Spinal cord (tissue), 10 donors: ENCODE results near the gene ERVFRD-1. TPM values are rescaled to one million over a fixed set of nuclear protein-coding genes. Genes with fewer than 3 reads are reported as not detected.

Experiments used
- DNase-seq, 6 donors: peaks; one replicate each; pipeline versions ENCODE4 v3.0.0 to v3.0.0-alpha.2; 2013 to 2015; ENCODE audit warnings: low spot score in 6 of 6, low read depth in 4 of 6
- H3K27ac ChIP-seq: one replicate; pipeline ENCODE4 v1.5.1; 2013; ENCODE audit warnings: low read depth, low read length, control low read depth
- H3K27me3 ChIP-seq: one replicate; pipeline ENCODE4 v1.6.1; 2013; ENCODE audit warnings: low read length; ENCODE audit not compliant: control insufficient read depth, insufficient read depth
- H3K36me3 ChIP-seq: one replicate; pipeline ENCODE4 v1.6.1; 2013; ENCODE audit warnings: low read length; ENCODE audit not compliant: control insufficient read depth, insufficient read depth
- H3K4me1 ChIP-seq: one replicate; pipeline ENCODE4 v1.6.1; 2013; ENCODE audit warnings: low read length; ENCODE audit not compliant: control insufficient read depth, insufficient read depth
- H3K4me3 ChIP-seq: one replicate; pipeline ENCODE4 v1.5.1; 2013; ENCODE audit warnings: low read depth, low read length, control low read depth
- H3K9me3 ChIP-seq: one replicate; pipeline ENCODE4 v1.6.1; 2013; ENCODE audit warnings: low read length; ENCODE audit not compliant: control insufficient read depth, insufficient read depth
- WGBS: methylation state at CpG from one replicate; pipeline ENCODE4 v1.1.5; 2013; ENCODE audit warnings: missing lambda C conversion rate; ENCODE audit not compliant: insufficient coverage; 5-methylcytosine and 5-hydroxymethylcytosine counted together
- polyA plus RNA-seq, 2 donors: library from polyadenylated mRNA; unstranded; fragments of 120-200 nt; gene quantifications; one replicate each; pipeline ENCODE4 v1.2.1, GENCODE V29; 2013; ENCODE audit not compliant: insufficient read length in 2 of 2
- total RNA-seq, 2 donors: library from RNA; depleted of rRNA in 1 of 2; stranded (reverse); fragments of 120-200 nt in 1 of 2; fragments of >200 nt in 1 of 2; gene quantifications; one replicate each; pipeline versions ENCODE4 v1.2.3 to v1.2.4, GENCODE V29; 2013 to 2014
- donor health status: healthy.

ERVFRD-1 gene
- total and polyA plus RNA-seq, 4 donors: 0.06 to 0.18 TPM; not detected in 2

GRCh38 chr6:11143394-11144371 lies 32.2 kb upstream of the ERVFRD-1 start:
- no peak for DNase-seq
- Histone ChIP-seq H3K4me1 (no peaks in the 10 kb centered on the region), H3K4me3 (no peak overlapping the region), H3K36me3 (no peaks in the 10 kb centered on the region), H3K9me3 (no peaks in the 10 kb centered on the region), H3K27ac (no peak overlapping the region), H3K27me3 (no peaks in the 10 kb centered on the region)
- 85% methylated on average over 9 of the region's 10 CpGs for WGBS

- H3K27ac ChIP-seq: no peak overlapping the region
- 100% methylated on average over 2 of the region's 8 CpGs for WGBS
- H3K36me3 ChIP-seq: no peaks in the 10 kb centered on the region
- no peaks in the 10 kb centered on the region for H3K9me3 ChIP-seq
- H3K27me3 ChIP-seq: no peaks in the 10 kb centered on the region
- H3K4me1 ChIP-seq: no peaks in the 10 kb centered on the region
- H3K4me3 ChIP-seq: no peak overlapping the region
- DNase-seq: no peak
Observed at GRCh38 chr6:11142296-11143027, 30.9 kb upstream of the ERVFRD-1 start.

DNA sequence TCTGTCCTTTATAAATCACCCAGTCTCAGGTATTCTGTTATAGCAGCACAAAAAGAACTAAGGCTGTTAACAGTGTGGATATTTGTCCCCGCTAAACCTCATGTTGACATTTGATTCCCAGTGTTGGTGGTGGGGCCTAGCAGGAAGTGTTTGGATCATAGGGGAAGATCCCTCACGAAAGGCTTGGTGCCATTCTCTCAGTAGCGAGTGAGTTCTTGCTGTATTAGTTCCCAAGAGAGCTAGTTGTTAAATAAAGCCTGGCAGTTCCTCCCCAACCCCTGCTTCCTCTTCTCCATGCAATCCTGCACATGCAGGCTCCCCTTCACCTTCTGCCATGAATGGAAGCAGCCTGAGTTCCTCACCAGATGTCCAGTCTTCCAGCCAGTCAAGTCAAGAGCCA lies 29.8 kb upstream of the ERVFRD-1 start:
- Histone ChIP-seq H3K4me1 (no peaks in the 10 kb centered on the region), H3K9me3 (no peaks in the 10 kb centered on the region), H3K36me3 (no peaks in the 10 kb centered on the region), H3K27me3 (no peaks in the 10 kb centered on the region), H3K27ac (no peak overlapping the region), H3K4me3 (no peak overlapping the region)
- DNase-seq: no peak
- 78% methylated on average over 1 of the region's 3 CpGs for WGBS

- no peaks in the 10 kb centered on the region for H3K9me3 ChIP-seq
- H3K36me3 ChIP-seq: no peaks in the 10 kb centered on the region
- no peak overlapping the region for H3K27ac ChIP-seq
- no peaks in the 10 kb centered on the region for H3K4me1 ChIP-seq
- no peak overlapping the region for H3K4me3 ChIP-seq
- no peaks in the 10 kb centered on the region for H3K27me3 ChIP-seq
- no peak for DNase-seq
- 93% methylated on average over 3 of the region's 3 CpGs for WGBS
Observed at GRCh38 chr6:11140056-11140455, 28.5 kb upstream of the ERVFRD-1 start.

- 100% methylated on average over 2 of the region's 3 CpGs for WGBS
- no peak for DNase-seq
- no peaks in the 10 kb centered on the region for H3K9me3 ChIP-seq
- no peak overlapping the region for H3K27ac ChIP-seq
- no peak overlapping the region for H3K4me3 ChIP-seq
- no peaks in the 10 kb centered on the region for H3K36me3 ChIP-seq
- H3K27me3 ChIP-seq: no peaks in the 10 kb centered on the region
- H3K4me1 ChIP-seq: no peaks in the 10 kb centered on the region
Observed at GRCh38 chr6:11139051-11139960, 27.8 kb upstream of the ERVFRD-1 start.

- H3K9me3 ChIP-seq: no peaks in the 10 kb centered on the region
- H3K36me3 ChIP-seq: no peaks in the 10 kb centered on the region
- no peak overlapping the region for H3K4me3 ChIP-seq
- H3K27ac ChIP-seq: no peak overlapping the region
- H3K4me1 ChIP-seq: no peaks in the 10 kb centered on the region
- DNase-seq: no peak
- no peaks in the 10 kb centered on the region for H3K27me3 ChIP-seq
Observed at GRCh38 chr6:11136809-11137208, 25.3 kb upstream of the ERVFRD-1 start.

DNA sequence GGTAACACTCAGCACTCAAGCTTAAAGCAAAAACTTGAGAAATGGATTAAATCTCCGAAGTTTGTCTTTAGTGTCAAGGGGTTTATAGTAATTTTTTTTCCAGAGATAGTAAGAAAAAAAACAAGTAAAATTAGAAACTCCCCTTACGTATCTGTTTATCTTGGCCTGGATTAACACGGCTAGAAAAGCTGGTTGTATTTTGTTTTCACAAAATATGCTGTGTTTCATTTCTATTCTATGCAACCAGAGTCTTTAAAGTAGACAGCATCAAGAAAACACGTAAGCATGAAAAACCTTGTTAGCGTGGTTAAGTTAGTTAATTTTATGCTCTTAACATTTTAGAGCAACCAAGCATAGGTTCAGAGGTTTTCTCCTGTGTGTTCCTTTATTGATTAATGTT lies 21.8 kb upstream of the ERVFRD-1 start:
- Histone ChIP-seq H3K4me3 (no peak overlapping the region), H3K36me3 (no peaks in the 10 kb centered on the region), H3K27ac (no peak overlapping the region), H3K27me3 (no peaks in the 10 kb centered on the region), H3K9me3 (no peaks in the 10 kb centered on the region), H3K4me1 (no peaks in the 10 kb centered on the region)
- no CpG with 5 or more reads among the region's 5 CpGs for WGBS
- DNase-seq: no peak

- Histone ChIP-seq H3K4me1 (no peaks in the 10 kb centered on the region), H3K9me3 (no peaks in the 10 kb centered on the region), H3K4me3 (no peak overlapping the region), H3K27ac (no peak overlapping the region), H3K36me3 (no peaks in the 10 kb centered on the region), H3K27me3 (no peaks in the 10 kb centered on the region)
- no peak for DNase-seq
- 95% methylated on average over 2 of the region's 6 CpGs for WGBS
Observed at GRCh38 chr6:11132194-11132888, 20.8 kb upstream of the ERVFRD-1 start.

DNA sequence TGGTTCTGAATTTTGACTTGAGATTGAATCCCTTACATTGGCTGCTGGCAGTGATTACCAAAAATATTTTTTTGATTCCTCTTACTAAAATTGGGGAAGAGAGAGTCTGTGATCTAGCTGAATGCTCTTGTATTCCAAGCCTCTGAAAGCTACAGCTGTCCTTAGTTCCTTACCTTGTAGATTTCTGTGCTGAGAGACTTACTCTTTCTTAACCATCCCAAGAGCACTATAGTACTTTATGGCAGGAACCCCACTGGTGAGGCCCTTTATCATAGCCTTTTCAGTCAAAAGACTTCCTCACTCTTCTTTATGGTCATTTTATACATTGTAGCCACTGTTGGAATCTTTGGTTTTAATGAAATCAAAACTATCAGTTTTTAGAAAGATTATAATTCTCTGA lies 19.1 kb upstream of the ERVFRD-1 start:
- H3K4me1 ChIP-seq: no peaks in the 10 kb centered on the region
- H3K27ac ChIP-seq: no peak overlapping the region
- H3K27me3 ChIP-seq: no peaks in the 10 kb centered on the region
- no peak for DNase-seq
- H3K9me3 ChIP-seq: no peaks in the 10 kb centered on the region
- no peaks in the 10 kb centered on the region for H3K36me3 ChIP-seq
- no peak overlapping the region for H3K4me3 ChIP-seq
